Thyroid gland (tissue), 4 donors: ENCODE results near the gene PSMB8. TPM values are rescaled to one million over a fixed set of nuclear protein-coding genes. Genes with fewer than 3 reads are reported as not detected.

Experiments used
- DNase-seq, 2 donors: peaks; one replicate each; pipeline ENCODE4 v3.0.0-alpha.2; 2019
- H3K27ac ChIP-seq, 3 donors: fragments of 200-600 bp; sonication (generic); 1 replicate in 2 of 3; 2 replicates in 1 of 3; pipeline ENCODE4 v1.5.1; 2016 to 2019; ENCODE audit warnings: mild to moderate bottlenecking in 1 of 3, moderate library complexity in 1 of 3
- H3K27me3 ChIP-seq: fragments of 200-600 bp; sonication (generic); one replicate; pipeline ENCODE4 v1.5.1; 2019
- H3K36me3 ChIP-seq, 2 donors: fragments of 200-600 bp; sonication (generic); one replicate each; pipeline ENCODE4 v1.5.1; 2016 to 2019
- H3K4me1 ChIP-seq, 2 donors: fragments of 200-600 bp; sonication (generic); one replicate each; pipeline ENCODE4 v1.5.1; 2017 to 2019
- H3K4me3 ChIP-seq, 3 donors: fragments of 200-600 bp; sonication (generic); replicated peaks in 1 of 3; 1 replicate in 2 of 3; 2 replicates in 1 of 3; pipeline ENCODE4 v1.5.1; 2016; ENCODE audit warnings: mild to moderate bottlenecking in 1 of 3
- H3K9me3 ChIP-seq: fragments of 200-600 bp; sonication (generic); one replicate; pipeline ENCODE4 v1.5.1; 2017
- POLR2A ChIP-seq, 2 donors: fragments of 450-650 bp; IDR thresholded peaks; one replicate each; pipeline ENCODE4 v1.6.1; 2017; ENCODE audit warnings: antibody characterized with exemption in 2 of 2, mild to moderate bottlenecking in 2 of 2, moderate library complexity in 1 of 2
- WGBS, 2 donors: methylation state at CpG; one replicate each; pipeline ENCODE4 v1.1.5; 2017; 5-methylcytosine and 5-hydroxymethylcytosine counted together
- intact Hi-C: fragments of 100-400 bp; cut with DNase I; formaldehyde crosslinking; loops from one replicate; pipeline ENCODE4 v1.15.1; 2023
- total RNA-seq, 4 donors: library from RNA; depleted of rRNA; stranded (reverse); fragments of >200 nt; gene quantifications; one replicate each; pipeline ENCODE4 v1.2.3, GENCODE V29; 2016
- TF ChIP-seq, protein P1 (sequence below), 6 experiments: fragments of 200-600 bp in 3 of 6; fragments of 450-650 bp in 3 of 6; sonication (generic) in 3 of 6; IDR thresholded peaks; one replicate each; pipeline ENCODE4 v1.5.1; 2016 to 2019; ENCODE audit warnings: antibody characterized with exemption in 6 of 6, mild to moderate bottlenecking in 2 of 6, inconsistent platforms in 1 of 6, moderate library complexity in 1 of 6

PSMB8 gene
- total RNA-seq, 4 donors from 2014 or later, result 27.1 to 46.1 (median 36.3) TPM

DNA sequence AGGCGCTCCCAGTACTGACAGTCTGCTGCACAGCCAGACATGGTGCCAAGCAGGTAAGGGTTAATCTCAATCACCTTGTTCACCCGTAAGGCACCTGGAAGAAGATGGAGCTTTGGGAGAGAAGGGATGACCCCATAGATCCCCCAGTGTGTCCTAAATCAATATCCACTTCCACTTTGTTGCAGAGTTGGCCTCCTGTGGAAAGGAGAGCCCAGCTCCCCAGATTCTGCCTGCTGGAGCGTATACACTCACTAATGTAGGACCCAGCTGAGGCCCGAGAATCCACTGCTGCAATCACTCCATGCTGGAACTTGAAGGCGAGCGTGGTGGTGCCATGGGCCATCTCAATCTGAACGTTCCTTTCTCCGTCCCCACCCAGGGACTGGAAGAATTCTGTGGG lies 1.2 kb downstream of the PSMB8 start:
- H3K27ac ChIP-seq, result peak overlapping the region in 1 of 3 donors; percentile 7
- peaks cover 6 to 23% of the 10 kb centered on the region in 2 donors for H3K4me1 ChIP-seq
- no peak for TF ChIP-seq POLR2A (IDR thresholded peaks at IDR 0.05)
- TF ChIP-seq, protein P1, sequence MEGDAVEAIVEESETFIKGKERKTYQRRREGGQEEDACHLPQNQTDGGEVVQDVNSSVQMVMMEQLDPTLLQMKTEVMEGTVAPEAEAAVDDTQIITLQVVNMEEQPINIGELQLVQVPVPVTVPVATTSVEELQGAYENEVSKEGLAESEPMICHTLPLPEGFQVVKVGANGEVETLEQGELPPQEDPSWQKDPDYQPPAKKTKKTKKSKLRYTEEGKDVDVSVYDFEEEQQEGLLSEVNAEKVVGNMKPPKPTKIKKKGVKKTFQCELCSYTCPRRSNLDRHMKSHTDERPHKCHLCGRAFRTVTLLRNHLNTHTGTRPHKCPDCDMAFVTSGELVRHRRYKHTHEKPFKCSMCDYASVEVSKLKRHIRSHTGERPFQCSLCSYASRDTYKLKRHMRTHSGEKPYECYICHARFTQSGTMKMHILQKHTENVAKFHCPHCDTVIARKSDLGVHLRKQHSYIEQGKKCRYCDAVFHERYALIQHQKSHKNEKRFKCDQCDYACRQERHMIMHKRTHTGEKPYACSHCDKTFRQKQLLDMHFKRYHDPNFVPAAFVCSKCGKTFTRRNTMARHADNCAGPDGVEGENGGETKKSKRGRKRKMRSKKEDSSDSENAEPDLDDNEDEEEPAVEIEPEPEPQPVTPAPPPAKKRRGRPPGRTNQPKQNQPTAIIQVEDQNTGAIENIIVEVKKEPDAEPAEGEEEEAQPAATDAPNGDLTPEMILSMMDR (IDR thresholded peaks at IDR 0.05), result no peak
- H3K27me3 ChIP-seq, result no peaks in the 10 kb centered on the region
- H3K4me3 ChIP-seq, result peak overlapping the region in 1 of 3 donors; percentile 82
- intact Hi-C loops, result no loop called here
- 73 to 88% methylated on average over 7 to 8 of the region's 8 CpGs for WGBS, 2 donors
- no peak for DNase-seq
- H3K36me3 ChIP-seq, result peaks cover 7 to 18% of the 10 kb centered on the region in 2 donors
- no peaks in the 10 kb centered on the region for H3K9me3 ChIP-seq

DNA sequence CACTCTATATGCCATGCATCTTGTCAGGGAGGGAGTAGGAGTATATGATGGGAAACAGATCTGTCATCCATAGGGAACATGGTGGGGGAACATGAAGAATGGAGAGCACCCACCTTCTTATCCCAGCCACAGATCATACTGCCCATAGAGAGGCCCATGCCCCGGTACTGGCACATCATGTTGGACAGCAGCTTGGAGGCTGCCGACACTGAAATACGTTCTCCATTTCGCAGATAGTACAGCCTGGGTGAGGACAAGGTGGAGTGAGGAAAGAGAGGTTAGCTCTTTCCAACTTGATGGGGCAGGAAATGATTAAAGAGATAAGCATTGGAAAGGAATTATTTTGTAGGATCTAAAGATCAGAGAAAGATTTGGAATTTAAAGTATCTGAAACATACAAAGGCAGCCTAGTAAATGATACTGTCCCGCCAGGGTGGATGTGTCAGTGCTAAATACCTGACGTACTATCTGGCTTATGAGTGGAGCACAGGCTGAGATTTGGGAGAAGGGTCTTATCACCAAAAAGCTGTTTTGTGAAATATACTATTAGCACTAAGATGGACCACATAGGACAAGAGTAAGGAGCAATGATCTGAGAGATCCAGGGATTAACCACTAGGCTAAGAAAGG lies 1.7 kb downstream of the PSMB8 start:
- 94% methylated on average over 6 of the region's 6 CpGs for WGBS, 2 donors
- no peak for TF ChIP-seq POLR2A (IDR thresholded peaks at IDR 0.05)
- TF ChIP-seq, protein P1 (IDR thresholded peaks at IDR 0.05), result no peak
- H3K27ac ChIP-seq, result peak overlapping the region in 1 of 3 donors; percentile 7
- intact Hi-C loops, result no loop called here
- H3K36me3 ChIP-seq, result peaks cover 3 to 18% of the 10 kb centered on the region in 2 donors
- no peaks in the 10 kb centered on the region for H3K27me3 ChIP-seq
- H3K4me3 ChIP-seq, result no peak overlapping the region
- DNase-seq, result no peak
- no peaks in the 10 kb centered on the region for H3K9me3 ChIP-seq
- peaks cover 9 to 28% of the 10 kb centered on the region in 2 donors for H3K4me1 ChIP-seq

DNA sequence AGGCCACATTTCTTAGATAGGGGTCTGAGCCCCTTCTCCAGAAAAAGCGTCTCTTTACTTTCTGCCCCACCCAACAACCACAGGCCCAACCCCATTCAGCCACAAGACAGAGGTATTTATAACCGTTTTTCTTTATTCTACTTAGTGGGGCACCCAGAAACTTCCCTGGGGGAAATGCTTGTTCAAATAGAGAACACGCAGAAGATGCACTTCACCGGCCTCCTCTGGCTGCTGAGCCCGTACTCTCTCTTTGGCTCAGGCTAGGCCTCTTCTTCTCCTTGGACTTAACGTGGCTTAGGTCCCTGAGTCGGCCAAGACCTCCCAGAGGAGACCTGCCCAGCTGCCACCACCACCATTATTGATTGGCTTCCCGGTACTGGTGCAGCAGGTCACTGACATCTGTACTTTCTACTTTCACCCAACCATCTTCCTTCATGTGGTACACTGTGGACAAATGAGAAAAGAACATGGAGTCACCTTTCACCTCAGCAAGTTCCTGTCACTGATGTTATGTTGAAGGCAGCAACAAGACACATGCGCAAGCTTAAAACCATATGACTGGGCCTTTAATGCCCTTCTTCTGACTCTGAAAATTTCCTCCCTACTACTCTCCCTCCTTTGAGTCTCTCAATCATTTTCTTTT lies 3.1 kb downstream of the PSMB8 start:
- intact Hi-C loops, result no loop called here
- Histone ChIP-seq H3K9me3 (no peaks in the 10 kb centered on the region), H3K4me1 (peaks cover 9 to 28% of the 10 kb centered on the region in 2 donors), H3K36me3 (peaks cover 0 to 14% of the 10 kb centered on the region in 2 donors), H3K4me3 (no peak overlapping the region), H3K27me3 (no peaks in the 10 kb centered on the region), H3K27ac (no peak overlapping the region)
- WGBS, 2 donors, result 88 to 94% methylated on average over 9 of the region's 9 CpGs
- no peak for DNase-seq
- no peak for TF ChIP-seq POLR2A (IDR thresholded peaks at IDR 0.05)
- TF ChIP-seq, protein P1 (IDR thresholded peaks at IDR 0.05), result no peak

DNA sequence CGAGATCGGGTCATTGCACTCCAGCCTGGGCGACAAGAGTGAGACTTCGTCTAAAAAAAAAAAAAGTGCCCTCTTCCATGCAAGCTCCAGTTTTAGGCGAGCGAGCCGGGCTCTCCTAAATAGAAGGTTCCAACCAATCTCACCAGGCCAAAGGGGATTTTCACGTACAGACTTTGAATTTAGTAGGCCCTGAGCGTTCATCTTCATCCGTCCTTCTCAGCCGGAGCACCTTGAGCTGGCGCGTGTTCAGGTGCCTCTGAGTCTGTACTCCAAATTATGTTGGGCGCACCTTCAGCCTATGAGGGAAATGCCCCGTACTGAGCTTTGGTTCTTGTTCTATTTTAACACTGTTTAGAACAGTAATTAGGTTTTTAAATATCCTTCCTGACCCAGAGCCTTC lies 4.5 kb downstream of the PSMB8 start:
- no peaks in the 10 kb centered on the region for H3K9me3 ChIP-seq
- 89 to 91% methylated on average over 15 of the region's 15 CpGs for WGBS, 2 donors
- H3K4me1 ChIP-seq, result peaks cover 9 to 24% of the 10 kb centered on the region in 2 donors
- H3K4me3 ChIP-seq, result no peak overlapping the region
- H3K36me3 ChIP-seq, result peaks cover 0 to 12% of the 10 kb centered on the region in 2 donors
- no peaks in the 10 kb centered on the region for H3K27me3 ChIP-seq
- peak overlapping the region in 2 of 3 donors; percentile 82 to 98 for H3K27ac ChIP-seq
- no peak for TF ChIP-seq POLR2A (IDR thresholded peaks at IDR 0.05)
- TF ChIP-seq, protein P1 (IDR thresholded peaks at IDR 0.05), result no peak
- no peak for DNase-seq
- intact Hi-C loops, result loop anchor here (5.0 kb wide), 1 partner anchor 33 kb away; no protein-coding TSS in a partner anchor
